T-helper 9 cell (primary cell): ENCODE data around the gene TMEFF2.
"Not testable (repeated sequence)": the region's sequence is repeated elsewhere in the genome, so short reads cannot be mapped to it uniquely, and the experiment has no call there.

Experiments used
- DNase-seq: peaks from one replicate; pipeline ENCODE4 v3.0.0-alpha.2; 2020

The TMEFF2 gene

DNA sequence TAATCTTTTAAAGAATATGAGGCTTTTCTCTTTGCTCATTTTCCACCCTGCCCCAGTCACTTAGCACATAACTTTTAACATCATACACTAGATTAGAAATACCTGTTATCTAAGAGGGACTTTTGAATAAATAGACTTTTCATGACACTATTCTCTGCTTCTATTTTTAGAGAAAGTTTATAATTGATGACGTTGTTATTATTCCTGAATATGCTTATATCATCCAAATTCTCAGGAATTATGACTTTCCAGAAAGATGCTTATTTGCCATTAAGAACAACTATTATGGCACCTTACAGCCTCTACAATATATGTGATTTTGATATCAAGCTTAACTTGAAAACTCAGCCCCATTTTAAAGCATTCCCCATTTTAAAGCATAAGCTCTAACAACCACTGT, 11.4 kb downstream of the TMEFF2 start:
- DNase-seq, result no peak

DNA sequence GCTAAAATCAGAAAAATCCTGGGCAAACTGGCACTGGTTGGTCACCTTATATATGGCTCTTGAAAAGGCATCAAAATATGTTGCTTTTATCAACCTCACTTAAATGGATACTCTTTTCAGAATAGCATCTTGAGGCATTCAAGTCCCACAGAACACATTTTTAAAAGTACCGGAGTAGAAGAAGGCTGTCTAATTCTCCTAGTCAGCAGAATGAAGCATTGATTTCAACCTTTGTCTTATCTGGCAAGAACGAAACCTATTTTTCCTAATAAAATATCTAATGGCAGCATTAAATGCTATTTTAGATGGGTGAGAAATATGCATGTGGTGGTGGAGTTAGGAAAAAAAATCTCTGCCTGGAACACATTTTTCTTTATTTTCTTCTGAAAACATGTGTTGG, 27.8 kb downstream of the TMEFF2 start:
- DNase-seq, result no peak

DNA sequence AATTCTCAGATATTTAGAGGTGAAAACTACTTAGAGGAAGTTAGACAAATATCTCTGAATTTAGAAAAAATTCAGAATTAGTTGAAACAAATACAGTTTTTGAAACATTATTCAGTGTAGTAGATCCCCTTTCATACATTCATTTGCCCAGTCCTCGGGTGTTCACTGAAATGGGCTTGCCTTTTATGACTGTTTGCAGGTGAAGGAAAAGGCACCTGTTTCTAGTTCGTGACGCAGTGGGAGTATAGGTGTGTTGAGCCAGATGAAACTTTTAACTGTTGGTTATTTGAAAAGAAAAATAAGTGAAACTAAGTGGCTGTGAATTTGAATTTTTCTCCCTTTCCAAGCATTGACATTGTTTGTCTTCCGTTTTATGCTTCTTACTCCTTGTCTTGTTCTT, 28.9 kb downstream of the TMEFF2 start:
- DNase-seq, result no peak

DNA sequence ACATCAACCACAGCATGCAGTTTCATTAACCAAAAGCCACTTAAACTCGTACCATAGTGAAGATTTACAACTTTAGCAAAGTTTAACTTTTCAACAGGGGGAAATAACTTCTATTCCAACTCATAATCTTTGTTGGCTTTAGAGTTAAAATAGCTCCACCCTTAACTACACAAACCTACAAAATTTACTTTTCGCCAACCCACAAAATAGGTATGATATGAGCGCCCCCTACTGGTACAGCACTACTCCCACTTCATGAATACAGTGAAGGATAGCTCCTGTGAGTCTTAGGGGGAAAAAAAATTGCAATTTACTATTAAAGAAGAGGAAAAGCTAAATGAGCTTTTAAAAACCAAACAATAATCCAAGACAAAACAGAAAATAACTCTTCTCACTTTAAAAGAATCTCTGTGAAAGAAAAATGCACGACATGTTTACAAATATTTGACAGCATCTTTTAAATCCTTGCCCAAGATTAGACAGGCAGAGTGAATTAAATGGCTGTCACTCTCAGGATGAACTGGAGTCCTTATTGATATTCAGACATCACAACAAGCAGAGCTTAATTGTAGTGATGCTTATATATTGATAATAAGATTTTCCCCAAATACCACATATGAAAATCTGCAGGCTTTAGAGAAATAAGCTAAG, 32.2 kb downstream of the TMEFF2 start:
- DNase-seq, result peak; percentile 59

- no peak for DNase-seq
Observed at GRCh38 chr2:192161656-192162290, 33.0 kb downstream of the TMEFF2 start.

DNA sequence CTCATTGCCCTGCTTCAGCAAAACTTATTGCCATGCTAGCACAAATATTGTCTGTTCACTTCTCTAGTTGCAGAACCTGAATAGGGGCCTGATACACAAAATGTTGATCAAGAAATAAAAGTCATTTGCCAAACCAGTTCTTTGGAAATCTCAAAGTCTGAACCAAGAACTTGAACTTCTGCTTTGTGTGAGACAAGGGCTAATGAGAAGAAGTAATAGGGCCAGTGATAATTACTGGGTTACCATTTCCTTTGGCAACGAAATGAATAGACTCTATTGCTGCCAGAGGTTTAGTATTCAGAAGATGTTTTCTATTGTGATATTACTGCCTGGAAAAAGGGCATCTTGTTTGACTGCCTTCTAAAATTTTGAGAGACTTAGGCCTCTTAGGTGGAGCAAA, 35.0 kb downstream of the TMEFF2 start:
- no peak for DNase-seq

DNA sequence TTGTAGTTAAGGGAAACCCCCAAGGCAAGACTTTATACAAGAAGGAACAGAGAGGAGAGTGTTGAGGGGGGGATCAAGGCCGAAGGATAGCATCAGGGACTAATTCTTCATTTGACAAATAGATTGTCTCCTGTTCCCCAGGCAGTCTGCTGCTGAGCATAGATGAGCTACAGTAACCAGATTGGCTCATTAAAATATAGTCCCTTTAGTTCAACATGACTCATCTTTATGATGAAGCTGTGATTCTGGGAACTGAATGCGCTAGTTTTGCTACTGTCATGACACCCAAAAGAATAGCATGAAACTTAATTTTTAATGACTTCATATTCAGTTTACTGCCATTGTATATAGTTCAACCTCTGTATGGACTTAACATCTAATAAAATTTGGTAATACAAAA, 35.5 kb downstream of the TMEFF2 start:
- no peak for DNase-seq

- no peak for DNase-seq
Observed at GRCh38 chr2:192157776-192158175, 37.0 kb downstream of the TMEFF2 start.

DNA sequence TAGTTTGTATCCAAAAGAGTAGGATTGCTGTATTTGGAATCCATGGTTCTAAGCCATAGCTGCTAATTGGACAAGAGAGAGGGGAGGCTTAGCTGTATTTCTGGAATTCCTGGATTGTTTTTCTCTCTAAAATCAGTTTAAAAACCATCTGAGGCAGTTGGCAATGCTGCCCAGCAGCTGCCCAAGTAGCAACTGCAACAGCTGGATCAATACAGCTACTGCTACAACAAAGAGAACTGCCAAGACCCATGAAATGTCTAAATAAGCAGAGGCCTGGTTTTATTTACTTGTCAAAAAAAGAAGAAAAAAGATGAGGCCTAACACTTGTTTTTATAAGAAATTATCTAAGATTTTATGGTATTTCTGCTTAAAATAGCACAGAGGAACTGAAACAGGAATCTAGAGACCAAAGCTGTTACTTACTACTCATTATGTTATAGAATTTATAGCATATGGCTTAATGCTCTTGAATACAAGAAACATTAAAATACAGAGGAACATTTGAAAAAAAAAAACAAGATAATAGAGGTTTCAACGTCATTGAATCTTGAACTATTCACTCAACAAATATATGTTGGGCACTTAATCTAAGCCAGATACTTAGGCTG, 39.1 kb downstream of the TMEFF2 start:
- no peak for DNase-seq

DNA sequence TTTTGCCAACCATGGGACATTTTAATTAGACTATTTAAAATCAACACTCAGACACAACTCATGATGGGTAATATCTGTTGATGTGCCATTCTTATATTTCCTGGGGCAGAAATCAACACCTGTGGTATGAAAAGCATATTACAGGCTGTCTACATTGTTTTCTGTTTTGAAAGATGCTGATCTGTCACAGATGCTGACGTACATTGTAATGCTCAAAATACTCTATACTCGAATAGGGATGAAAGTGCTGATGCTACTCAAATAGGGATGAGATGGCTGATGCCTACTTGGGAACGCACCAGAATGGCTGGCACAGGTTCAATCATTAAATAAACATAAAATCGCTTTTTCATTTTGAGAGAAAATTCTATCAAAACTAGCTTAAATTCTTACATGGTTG, 41.2 kb downstream of the TMEFF2 start:
- DNase-seq, result no peak

DNA sequence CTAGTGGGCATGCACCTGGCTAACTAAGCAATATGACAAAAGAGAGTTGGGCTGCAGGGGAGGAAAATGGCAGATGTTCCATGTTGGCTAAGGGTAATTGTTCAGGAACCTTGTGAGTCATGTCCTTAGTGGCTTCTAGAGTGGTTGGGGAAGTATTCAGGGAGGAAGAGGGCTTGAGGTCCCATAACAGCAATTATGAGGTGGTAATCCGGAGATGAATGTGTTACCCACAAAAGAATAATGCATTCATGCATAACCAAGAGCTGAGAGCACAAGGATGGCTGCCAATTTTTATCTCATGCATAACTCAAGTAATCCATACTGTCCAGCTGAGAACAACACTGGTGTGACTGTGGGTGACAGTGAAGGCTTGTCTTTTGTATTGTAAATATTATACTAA, 42.9 kb downstream of the TMEFF2 start:
- no peak for DNase-seq

DNA sequence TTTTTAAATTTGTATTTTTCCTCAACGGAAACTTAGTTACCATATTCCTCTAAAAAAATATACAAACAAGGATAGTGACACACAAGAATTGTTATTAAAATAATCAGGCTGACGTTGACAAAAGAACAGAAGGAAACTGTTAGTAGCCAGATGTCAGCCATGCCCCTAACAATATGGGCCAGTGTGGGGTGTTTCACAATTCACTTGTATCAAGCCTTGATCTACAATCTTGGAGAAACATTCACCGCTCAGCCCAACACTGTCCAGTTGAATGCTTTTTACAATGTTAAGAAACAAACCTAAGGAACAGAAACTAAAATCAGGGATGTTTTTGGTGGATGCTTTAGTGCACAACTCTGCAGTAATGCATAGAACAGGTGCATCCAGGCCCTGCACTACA, 44.6 kb downstream of the TMEFF2 start:
- no peak for DNase-seq

DNA sequence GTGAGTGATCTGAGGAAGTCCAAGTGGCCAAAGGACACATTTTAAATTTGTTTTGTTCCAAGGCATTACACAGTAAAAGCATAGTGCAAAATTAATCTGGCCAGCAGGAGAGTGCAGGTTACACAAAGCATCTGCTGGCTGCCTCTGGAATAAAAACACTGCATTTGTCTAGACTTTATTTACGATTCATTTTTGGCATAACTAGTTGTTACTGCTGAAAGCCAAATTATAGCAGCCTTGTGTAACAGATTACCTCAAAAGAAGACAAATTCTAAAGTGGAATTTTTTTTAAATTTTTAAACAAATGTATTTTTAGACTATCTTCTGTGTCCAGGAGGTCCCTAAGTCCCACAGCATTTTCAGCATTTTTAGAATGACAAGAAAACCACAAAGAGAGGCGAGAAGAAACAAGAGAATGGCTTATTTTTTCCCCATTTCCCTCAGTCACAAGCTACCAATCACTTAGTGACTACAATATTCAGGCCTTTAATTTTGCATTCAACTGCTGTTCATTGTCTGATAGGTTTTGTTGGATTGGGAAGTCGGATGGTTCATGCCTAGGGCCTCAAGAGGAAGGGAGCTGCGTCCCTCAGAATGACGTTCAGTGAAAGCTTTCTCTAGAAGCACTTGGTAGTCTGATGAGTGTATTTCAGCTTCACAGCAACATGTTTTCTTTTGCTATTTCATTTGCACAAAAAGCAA, 46.0 kb downstream of the TMEFF2 start:
- DNase-seq, result no peak

DNA sequence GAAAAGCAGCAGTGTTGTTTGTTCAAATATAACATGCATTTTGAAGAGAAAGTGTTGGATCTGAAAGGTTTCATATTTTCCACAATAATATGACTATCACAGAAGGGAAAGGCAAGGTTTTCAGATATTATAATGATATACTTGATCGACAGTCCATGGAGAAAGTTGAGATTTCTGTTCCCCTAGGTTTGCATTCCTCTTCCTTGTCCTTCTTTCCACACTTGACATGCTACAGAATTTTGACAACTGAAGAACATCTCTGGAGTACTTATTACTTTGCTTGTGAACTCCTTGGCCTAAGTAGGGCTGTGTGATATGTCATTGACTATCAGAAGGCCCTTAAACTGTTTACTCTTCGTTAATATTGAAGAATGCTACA, 46.5 kb downstream of the TMEFF2 start:
- DNase-seq, result no peak

- no peak for DNase-seq
Observed at GRCh38 chr2:192146069-192147015, 48.4 kb downstream of the TMEFF2 start.

DNA sequence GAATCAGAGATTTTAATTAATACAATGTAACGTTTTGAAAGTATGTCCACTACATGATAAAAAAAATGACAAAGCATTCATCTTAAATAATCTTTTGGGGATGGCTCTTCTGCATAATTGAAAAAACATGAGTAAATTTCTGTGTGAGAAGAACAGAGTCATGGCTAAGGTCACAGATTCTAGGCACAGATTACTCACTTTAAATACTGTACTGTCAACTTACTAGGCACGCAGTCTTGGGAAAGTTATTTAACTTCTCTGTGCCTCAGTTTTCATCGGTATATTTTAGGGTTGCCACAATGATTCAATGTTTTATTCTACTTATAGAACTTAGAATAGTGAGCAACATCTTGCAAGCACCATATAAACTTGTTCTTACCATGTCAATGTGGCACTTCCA, 49.2 kb downstream of the TMEFF2 start:
- DNase-seq, result no peak

DNA sequence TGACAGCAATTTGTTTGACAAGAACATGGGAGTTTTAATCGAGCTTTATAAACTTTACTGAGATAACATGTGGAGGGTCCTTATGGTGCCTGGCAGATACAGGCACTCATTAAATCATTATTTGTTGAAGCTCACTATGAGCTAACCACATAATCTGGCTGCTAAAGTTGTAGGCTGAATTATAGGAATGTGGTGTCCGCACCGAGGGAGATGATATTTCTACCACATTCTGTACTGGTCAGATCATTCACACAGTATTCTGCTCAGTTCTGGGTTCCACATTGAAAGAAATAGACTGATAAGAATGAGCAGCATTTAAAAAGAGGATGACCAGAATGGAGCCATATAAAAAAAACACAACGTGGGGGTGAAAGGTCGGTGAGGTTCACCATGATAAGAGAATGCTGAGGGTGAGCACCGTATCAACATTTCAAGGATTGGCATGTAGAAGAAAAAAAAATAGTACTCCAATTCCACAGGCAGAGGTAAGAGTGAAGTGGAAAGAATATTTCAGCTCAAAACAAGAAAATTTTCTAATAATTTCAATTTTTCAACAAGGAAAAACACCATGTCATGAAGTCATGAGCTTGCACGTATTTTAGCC, 54.4 kb downstream of the TMEFF2 start:
- no peak for DNase-seq

GRCh38 chr2:192139813-192140212, 54.9 kb downstream of the TMEFF2 start:
- no peak for DNase-seq

DNA sequence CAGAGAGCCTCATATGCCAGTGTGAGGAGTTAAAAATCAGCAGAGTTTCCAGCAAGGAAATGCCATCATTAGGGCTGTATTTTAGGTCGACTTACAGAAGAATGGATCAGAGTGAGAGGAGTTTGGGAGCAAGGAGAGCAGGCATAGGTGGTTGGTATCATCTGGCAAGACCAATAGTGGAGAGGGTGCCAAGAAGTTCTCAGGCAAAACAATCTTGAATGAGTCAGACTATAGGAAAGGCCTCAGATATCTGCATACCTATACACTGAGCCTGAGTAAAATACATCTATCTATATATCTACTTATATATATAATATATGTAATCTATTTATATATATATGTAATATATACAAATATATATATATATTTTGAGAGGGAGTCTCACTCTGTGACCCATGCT, 57.3 kb downstream of the TMEFF2 start:
- no peak for DNase-seq

DNA sequence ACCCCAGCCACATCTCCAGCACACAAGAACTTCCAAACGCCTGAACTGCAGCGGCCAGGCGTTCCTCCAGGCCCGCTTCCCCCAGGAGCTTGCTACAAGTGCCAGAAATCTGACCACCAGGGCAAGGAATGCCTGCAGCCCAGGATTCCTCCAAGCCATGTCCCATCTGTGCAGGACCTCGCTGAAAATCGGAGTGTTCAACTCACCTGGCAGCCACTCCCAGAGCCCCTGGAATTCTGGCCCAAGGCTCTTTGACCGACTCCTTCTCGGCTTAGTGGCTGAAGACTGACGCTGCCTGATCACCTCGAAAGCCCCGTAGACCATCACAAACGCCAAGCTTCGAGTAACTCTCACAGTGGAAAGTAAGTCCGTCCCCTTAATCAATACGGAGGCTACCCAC, 62.1 kb downstream of the TMEFF2 start:
- DNase-seq, result not testable (repeated sequence)

DNA sequence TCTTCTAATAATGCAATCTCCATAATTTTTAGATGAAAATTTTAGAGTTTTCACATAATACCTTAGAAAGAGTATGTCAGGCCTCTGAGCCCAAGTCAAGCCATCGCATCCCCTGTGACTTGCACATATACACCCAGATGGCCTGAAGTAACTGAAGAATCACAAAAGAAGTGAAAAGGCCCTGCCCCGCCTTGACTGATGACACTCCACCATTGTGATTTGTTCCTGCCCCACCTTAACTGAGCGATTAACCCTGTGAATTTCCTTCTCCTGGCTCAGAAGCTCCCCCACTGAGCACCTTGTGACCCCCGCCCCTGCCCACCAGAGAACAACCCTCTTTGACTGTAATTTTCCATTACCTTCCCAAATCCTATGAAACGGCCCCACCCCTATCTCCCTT, 64.4 kb downstream of the TMEFF2 start:
- not testable (repeated sequence) for DNase-seq

- no peak for DNase-seq
Observed at GRCh38 chr2:192128655-192129054, 66.1 kb downstream of the TMEFF2 start.
